ENCODE results near the gene INTS11. TPM values are rescaled to one million over a fixed set of nuclear protein-coding genes. Genes with fewer than 3 reads are reported as not detected.
A peak's percentile ranks its signal among the peaks of the same experiment; 100 is the strongest.

Gene INTS11
- total RNA-seq, 1 donor from 2014 or later = 151 TPM

DNA sequence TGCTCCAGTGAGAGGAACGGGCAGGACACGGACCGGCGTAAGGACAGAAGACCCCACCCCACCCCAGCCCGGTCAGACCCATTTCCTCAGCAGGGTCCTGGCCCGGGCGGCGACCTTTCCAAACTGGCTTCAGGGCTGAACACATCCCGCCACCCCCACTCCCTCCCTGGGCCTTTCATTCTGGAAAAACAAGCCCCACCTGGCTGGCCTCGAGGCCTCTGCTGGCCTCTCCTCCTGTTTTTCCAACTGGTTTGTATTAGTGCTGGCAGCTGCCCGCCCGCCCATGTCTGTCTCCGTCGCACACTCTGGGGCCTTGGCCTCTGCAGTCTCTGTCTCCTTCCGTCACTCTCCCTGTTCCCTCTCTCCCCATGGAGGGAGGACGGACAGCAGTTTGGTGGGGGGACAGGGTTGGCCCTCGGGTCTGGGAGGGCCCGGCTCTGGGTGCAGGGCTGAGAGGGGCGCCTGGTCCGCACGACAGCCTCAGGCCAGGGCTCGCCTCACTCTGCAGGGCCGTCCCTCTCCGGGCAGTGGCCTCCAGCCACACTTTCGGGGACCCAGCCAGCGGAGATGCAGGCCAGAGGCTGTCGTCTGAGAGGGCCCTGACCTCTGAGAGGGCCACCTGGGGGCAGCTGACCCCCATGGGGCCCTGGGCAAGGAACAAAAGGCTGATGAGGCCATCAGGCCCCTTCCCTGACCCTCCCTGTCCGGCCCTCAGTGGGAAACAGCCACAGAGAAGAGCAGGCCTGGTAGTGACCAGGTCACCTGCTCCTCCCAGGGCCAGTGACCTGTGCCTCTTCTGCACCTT lies 35.4 kb upstream of the INTS11 start:
- ATAC-seq (ENCODE audit: low read depth) = no peak
- Mint-ChIP-seq H3K27ac (no peak overlapping the region), H3K4me3 (no peak overlapping the region), H3K9me3 (no peaks in the 10 kb centered on the region), H3K27me3 (peaks cover 18% of the 10 kb centered on the region), H3K4me1 (peaks cover 4% of the 10 kb centered on the region), H3K36me3 (ENCODE audit: low read depth) (no peaks in the 10 kb centered on the region)
- CTCF ChIA-PET = no interaction called here
- TF ChIP-seq, protein P1, sequence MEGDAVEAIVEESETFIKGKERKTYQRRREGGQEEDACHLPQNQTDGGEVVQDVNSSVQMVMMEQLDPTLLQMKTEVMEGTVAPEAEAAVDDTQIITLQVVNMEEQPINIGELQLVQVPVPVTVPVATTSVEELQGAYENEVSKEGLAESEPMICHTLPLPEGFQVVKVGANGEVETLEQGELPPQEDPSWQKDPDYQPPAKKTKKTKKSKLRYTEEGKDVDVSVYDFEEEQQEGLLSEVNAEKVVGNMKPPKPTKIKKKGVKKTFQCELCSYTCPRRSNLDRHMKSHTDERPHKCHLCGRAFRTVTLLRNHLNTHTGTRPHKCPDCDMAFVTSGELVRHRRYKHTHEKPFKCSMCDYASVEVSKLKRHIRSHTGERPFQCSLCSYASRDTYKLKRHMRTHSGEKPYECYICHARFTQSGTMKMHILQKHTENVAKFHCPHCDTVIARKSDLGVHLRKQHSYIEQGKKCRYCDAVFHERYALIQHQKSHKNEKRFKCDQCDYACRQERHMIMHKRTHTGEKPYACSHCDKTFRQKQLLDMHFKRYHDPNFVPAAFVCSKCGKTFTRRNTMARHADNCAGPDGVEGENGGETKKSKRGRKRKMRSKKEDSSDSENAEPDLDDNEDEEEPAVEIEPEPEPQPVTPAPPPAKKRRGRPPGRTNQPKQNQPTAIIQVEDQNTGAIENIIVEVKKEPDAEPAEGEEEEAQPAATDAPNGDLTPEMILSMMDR (IDR thresholded peaks at IDR 0.05) = no peak
- DNase-seq = no peak
- POLR2A ChIA-PET = interaction anchor here (1.1 kb wide), 1 partner anchor 15 kb away, joined by 4 read pairs; the partner anchor contains the start of gene AURKAIP1
- intact Hi-C loops (cut with micrococcal nuclease) = no loop called here

DNA sequence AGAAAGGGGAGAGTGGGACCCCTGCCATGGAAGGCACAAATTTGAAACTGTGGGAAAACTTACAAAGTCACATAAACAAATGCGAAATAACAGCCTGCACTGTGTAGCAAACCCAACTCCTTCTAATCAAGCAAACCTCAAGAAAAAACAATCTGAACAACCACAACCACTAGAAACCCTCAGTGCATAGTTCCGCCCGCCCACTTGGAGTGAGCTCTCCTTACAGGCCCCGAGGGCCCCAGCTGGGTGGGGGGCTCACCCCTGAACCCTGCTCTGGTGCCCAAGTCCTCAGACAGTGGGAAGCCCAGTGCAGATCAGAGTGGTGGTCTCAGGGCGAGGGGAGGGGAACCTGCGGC lies 34.8 kb upstream of the INTS11 start:
- Mint-ChIP-seq H3K4me1 (peaks cover 4% of the 10 kb centered on the region), H3K4me3 (no peak overlapping the region), H3K27me3 (peaks cover 18% of the 10 kb centered on the region), H3K9me3 (no peaks in the 10 kb centered on the region), H3K36me3 (ENCODE audit: low read depth) (no peaks in the 10 kb centered on the region), H3K27ac (peak overlapping the region; percentile 7)
- POLR2A ChIA-PET = interaction anchor here (1.1 kb wide), 1 partner anchor 15 kb away, joined by 4 read pairs; the partner anchor contains the start of gene AURKAIP1
- DNase-seq = no peak
- TF ChIP-seq, protein P1 (IDR thresholded peaks at IDR 0.05) = no peak
- ATAC-seq (ENCODE audit: low read depth) = no peak
- intact Hi-C loops (cut with micrococcal nuclease) = no loop called here
- CTCF ChIA-PET = no interaction called here

DNA sequence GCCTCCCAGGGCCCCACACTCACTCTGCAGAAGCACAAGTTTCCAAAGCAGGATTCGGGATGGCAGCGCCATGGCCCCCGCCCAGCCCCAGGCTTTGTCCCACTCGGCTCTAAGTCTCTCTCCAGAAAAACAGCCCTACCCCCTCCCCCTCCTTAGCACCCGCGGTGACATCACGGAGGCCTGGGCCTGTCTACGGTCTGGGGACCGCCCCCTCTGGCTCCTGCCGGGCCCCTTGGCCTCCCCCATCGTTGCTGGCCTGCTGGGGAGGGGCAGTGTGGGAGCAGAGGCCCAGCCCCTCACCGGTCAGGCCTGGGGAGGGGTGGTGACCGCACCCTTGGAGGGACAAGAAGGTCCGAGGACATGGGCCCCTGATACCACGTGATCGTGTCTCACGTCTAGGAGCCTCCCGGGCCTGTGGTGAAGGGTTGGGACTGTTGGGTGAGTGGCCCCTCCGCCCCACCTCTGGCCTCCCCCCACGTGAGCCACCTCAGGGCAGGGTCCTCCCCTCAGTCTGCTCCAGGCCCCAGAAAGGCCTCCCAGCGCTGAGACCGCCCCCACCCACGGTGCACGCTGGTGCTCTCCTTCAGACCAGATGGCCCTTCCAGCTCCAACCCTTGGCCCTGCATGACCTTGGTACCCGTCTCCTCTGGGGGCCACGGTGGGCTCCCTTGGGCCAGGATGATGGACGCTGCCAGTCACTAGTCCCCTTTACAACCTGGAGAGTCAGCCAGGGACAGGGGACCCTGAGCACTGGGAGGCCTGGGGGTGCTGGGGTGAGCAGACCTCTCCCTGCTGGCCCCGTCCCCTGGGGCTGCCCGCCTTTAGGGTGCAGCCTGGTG lies 34.2 kb upstream of the INTS11 start, which contains the start of gene MXRA8:
MXRA8 (minus strand) TSS at position 123 of the 839 bp plus-strand sequence; CDS start at position 72, 51 bp downstream.
- peak within 1 kb of the TSS; percentile 35 for H3K4me3 Mint-ChIP-seq
- POLR2A ChIA-PET = interaction anchor here (1.1 kb wide), 1 partner anchor 16 kb away, joined by 4 read pairs; the partner anchor contains the start of gene AURKAIP1

DNA sequence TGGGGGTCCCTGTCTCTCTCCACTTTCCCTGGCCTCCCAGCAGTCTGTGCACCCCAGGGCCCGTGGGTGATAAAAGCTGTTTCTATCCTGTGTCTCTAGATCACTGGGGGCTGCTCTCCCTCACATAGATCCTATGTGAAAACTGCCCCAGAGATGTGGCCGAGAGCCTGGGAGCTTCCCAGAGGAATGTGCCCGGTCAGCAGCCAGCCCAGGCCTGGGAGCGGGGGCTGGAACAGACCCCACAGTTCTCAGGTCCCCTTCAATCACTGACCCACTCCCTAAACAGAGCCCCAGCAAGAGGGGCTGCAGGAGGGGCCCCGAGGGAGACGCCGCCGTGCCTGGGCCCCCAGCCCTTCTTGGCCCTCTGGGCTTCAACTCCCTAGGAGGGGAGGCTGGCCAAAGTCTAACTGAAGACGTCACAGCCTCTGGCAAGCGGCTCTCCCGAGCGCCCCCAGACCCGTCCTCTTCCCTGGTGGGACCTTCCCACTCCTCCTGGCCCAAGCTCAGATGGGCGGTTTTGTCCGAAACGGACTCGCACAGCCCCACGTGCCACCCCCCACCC lies 33.5 kb upstream of the INTS11 start:
- no peaks in the 10 kb centered on the region for H3K9me3 Mint-ChIP-seq
- no peak overlapping the region for H3K27ac Mint-ChIP-seq
- ChIA-PET POLR2A (no interaction called here), CTCF (interaction anchor here (2.2 kb wide), 1 partner anchor 13 kb away, joined by 4 read pairs; no protein-coding TSS in a partner anchor)
- peaks cover 10% of the 10 kb centered on the region for H3K4me1 Mint-ChIP-seq
- no peaks in the 10 kb centered on the region for H3K36me3 Mint-ChIP-seq (ENCODE audit: low read depth)
- intact Hi-C loops (cut with micrococcal nuclease) = no loop called here
- ATAC-seq (ENCODE audit: low read depth) (no peak), DNase-seq (no peak)
- TF ChIP-seq, protein P1 (IDR thresholded peaks at IDR 0.05) = no peak
- peaks cover 20% of the 10 kb centered on the region for H3K27me3 Mint-ChIP-seq
- no peak overlapping the region for H3K4me3 Mint-ChIP-seq

More for the DNA sequence above, 34.2 kb upstream of the INTS11 start, which contains the start of gene MXRA8:
- intact Hi-C loops (cut with micrococcal nuclease) = no loop called here
- CTCF ChIA-PET = no interaction called here
- peaks cover 6% of the 10 kb centered on the region for H3K4me1 Mint-ChIP-seq
- DNase-seq (no peak), ATAC-seq (ENCODE audit: low read depth) (no peak)
- TF ChIP-seq, protein P1 (IDR thresholded peaks at IDR 0.05) = no peak
- H3K9me3 Mint-ChIP-seq = no peaks in the 10 kb centered on the region
- H3K36me3 Mint-ChIP-seq (ENCODE audit: low read depth) = no peaks in the 10 kb centered on the region
- peak within 1 kb of the TSS; percentile 7 for H3K27ac Mint-ChIP-seq
- peaks cover 20% of the 10 kb centered on the region for H3K27me3 Mint-ChIP-seq
